Measurements from ENCODE around the gene ELF1.

DNA sequence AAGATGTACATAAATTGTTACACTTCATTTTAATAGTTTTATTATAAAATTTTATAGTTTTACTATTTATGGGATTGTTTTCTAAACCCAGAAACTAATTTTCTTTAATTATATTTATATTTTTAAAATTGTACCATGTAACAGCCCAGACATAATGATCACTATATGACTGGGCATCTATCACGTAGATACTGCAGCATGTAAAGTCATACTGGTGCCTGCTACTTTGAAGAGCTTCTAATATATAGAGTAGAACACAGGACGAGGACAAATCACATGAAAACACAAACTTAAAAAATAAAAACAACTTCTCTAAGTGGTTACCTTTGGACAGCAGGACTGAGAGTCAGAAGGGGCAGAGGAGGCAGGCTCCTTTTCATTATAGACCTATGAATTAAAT is 5.3 kb downstream of the ELF1 start:
- no peak for TF ChIP-seq RNF2 (IDR thresholded peaks at IDR 0.05; ENCODE audit: borderline replicate concordance, low read depth, low read length, missing control alignments, poor library complexity, severe bottlenecking)
- no peak for TF ChIP-seq SP1 (IDR thresholded peaks at IDR 0.05; ENCODE audit: low read depth, low read length)
- no peak for TF ChIP-seq POLR2AphosphoS5 (IDR thresholded peaks at IDR 0.05; ENCODE audit: low read depth, low read length)
- TF ChIP-seq NANOG (IDR thresholded peaks at IDR 0.05; ENCODE audit: insufficient read depth, low read depth, low read length, poor library complexity, severe bottlenecking) = no peak
- no peak for TF ChIP-seq FOSL1 (IDR thresholded peaks at IDR 0.05; ENCODE audit: insufficient read depth, low read depth, low read length)
- TF ChIP-seq, protein P1, sequence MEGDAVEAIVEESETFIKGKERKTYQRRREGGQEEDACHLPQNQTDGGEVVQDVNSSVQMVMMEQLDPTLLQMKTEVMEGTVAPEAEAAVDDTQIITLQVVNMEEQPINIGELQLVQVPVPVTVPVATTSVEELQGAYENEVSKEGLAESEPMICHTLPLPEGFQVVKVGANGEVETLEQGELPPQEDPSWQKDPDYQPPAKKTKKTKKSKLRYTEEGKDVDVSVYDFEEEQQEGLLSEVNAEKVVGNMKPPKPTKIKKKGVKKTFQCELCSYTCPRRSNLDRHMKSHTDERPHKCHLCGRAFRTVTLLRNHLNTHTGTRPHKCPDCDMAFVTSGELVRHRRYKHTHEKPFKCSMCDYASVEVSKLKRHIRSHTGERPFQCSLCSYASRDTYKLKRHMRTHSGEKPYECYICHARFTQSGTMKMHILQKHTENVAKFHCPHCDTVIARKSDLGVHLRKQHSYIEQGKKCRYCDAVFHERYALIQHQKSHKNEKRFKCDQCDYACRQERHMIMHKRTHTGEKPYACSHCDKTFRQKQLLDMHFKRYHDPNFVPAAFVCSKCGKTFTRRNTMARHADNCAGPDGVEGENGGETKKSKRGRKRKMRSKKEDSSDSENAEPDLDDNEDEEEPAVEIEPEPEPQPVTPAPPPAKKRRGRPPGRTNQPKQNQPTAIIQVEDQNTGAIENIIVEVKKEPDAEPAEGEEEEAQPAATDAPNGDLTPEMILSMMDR (IDR thresholded peaks at IDR 0.05; ENCODE audit: control extremely low read depth in 1 of 3, insufficient read depth in 1 of 3, low read depth in 1 of 3, low read length in 3 of 3) = no peak
- TF ChIP-seq TAF1 (IDR thresholded peaks at IDR 0.05; ENCODE audit: low read depth, low read length) = no peak
